ENCODE data around the gene GGPS1.

DNA sequence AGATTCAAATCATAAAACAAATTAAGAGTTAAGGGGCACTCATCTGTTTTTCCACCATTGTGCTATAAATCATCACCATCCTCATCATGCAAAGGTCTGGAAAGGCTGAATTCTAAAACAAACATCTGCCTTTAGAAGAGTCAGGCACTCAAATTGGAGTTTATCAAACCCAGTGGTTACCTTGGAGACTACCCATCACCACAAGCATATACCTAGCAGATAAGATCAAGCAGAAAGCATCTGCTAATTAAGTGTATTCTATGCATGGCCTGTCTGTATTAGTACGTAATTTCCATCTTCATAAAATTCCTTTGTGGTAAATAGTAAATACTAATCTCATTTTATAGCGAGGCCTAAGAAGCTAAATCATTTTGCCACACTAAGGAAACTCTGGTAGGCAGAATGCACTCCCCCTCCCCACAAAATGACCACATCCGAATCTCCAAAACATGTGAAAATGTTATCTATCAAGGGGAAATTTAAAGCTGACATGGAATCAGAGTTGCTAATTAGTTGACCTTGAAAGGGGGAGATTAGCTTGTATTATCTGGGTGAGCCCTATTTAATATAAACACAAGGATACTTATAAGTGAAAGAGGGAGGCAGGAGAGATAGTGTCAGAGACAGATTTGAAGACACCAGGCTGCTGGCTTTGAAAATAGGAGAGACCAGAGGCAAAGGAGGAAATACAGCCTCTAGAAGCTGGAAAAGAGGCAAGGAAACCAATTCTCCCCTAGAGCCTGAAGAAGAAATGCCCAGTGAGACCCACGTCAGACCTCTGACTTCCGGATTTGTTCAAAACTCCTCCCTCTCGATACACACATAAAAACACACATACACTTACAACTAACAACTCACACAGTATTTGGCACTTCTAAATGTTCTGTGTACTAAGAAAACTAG, 23.6 kb upstream of the GGPS1 start:
- TF ChIP-seq, protein P1, sequence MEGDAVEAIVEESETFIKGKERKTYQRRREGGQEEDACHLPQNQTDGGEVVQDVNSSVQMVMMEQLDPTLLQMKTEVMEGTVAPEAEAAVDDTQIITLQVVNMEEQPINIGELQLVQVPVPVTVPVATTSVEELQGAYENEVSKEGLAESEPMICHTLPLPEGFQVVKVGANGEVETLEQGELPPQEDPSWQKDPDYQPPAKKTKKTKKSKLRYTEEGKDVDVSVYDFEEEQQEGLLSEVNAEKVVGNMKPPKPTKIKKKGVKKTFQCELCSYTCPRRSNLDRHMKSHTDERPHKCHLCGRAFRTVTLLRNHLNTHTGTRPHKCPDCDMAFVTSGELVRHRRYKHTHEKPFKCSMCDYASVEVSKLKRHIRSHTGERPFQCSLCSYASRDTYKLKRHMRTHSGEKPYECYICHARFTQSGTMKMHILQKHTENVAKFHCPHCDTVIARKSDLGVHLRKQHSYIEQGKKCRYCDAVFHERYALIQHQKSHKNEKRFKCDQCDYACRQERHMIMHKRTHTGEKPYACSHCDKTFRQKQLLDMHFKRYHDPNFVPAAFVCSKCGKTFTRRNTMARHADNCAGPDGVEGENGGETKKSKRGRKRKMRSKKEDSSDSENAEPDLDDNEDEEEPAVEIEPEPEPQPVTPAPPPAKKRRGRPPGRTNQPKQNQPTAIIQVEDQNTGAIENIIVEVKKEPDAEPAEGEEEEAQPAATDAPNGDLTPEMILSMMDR (IDR thresholded peaks at IDR 0.05): no peak
- no peak for TF ChIP-seq EZH2 (IDR thresholded peaks at IDR 0.05)
